ENCODE measurements around the gene GSC. TPM values are rescaled to one million over a fixed set of nuclear protein-coding genes. Genes with fewer than 3 reads are reported as not detected.

The GSC gene
- total and polyA plus RNA-seq, 10 of the 15 experiments (the other 5 are each of a cell fraction or from before 2014, with no cell fraction given): not detected

DNA sequence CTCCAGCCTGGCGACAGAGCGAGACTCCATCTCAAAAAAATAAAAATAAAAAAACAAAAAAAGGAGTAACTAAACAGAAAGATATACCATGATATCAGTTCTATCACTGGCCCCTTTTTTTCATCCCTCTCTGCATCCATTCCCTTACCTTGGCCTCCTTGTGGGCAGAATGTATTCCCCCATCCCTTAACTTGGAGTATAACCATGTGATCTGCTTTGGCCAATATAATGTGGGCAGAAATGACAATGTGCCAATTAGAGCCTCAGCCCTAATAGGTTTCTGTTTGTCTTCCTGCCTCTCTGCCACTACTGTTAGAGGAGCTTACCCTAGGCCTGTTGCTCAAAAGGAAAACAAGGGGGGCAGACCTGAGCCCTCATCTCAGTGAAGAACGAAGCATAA is 23.8 kb downstream of the GSC start:
- SMC1A ChIA-PET (ENCODE audit: uncharacterized antibody, unreplicated experiment): no interaction called here
- no peaks in the 10 kb centered on the region for H3K9me3 ChIP-seq (replicated peaks; ENCODE audit: control insufficient read depth, insufficient read depth, low read length)
- TF ChIP-seq POU2F2 (IDR thresholded peaks at IDR 0.05; ENCODE audit: borderline replicate concordance, low read depth, low read length): no peak
- no peak for TF ChIP-seq BCL11A (IDR thresholded peaks at IDR 0.05; ENCODE audit: low read depth, low read length)
- no peak for TF ChIP-seq SMC3 (IDR thresholded peaks at IDR 0.05; ENCODE audit: borderline replicate concordance, low read length)
- TF ChIP-seq BRCA1 (IDR thresholded peaks at IDR 0.05; ENCODE audit: low read depth, low read length): no peak
- no peak for TF ChIP-seq ATF7 (IDR thresholded peaks at IDR 0.05; ENCODE audit: low read depth)
- TF ChIP-seq, protein P1, sequence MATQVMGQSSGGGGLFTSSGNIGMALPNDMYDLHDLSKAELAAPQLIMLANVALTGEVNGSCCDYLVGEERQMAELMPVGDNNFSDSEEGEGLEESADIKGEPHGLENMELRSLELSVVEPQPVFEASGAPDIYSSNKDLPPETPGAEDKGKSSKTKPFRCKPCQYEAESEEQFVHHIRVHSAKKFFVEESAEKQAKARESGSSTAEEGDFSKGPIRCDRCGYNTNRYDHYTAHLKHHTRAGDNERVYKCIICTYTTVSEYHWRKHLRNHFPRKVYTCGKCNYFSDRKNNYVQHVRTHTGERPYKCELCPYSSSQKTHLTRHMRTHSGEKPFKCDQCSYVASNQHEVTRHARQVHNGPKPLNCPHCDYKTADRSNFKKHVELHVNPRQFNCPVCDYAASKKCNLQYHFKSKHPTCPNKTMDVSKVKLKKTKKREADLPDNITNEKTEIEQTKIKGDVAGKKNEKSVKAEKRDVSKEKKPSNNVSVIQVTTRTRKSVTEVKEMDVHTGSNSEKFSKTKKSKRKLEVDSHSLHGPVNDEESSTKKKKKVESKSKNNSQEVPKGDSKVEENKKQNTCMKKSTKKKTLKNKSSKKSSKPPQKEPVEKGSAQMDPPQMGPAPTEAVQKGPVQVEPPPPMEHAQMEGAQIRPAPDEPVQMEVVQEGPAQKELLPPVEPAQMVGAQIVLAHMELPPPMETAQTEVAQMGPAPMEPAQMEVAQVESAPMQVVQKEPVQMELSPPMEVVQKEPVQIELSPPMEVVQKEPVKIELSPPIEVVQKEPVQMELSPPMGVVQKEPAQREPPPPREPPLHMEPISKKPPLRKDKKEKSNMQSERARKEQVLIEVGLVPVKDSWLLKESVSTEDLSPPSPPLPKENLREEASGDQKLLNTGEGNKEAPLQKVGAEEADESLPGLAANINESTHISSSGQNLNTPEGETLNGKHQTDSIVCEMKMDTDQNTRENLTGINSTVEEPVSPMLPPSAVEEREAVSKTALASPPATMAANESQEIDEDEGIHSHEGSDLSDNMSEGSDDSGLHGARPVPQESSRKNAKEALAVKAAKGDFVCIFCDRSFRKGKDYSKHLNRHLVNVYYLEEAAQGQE (IDR thresholded peaks at IDR 0.05; ENCODE audit: low read depth, low read length): no peak
- no peak for TF ChIP-seq SREBF2 (IDR thresholded peaks at IDR 0.05; ENCODE audit: low read length)
- no peak for TF ChIP-seq CREB1 (IDR thresholded peaks at IDR 0.05; ENCODE audit: low read depth)
- no peak for TF ChIP-seq SMAD5 (IDR thresholded peaks at IDR 0.05; ENCODE audit: low read depth)
- no peak for TF ChIP-seq ETV6 (conservative IDR thresholded peaks at IDR 0.05 in 1 of 2, IDR thresholded peaks at IDR 0.05 in 1 of 2; ENCODE audit: borderline replicate concordance in 1 of 2, low read depth in 1 of 2)
- no peak for TF ChIP-seq YY1 (IDR thresholded peaks at IDR 0.05; ENCODE audit: low read depth, low read length)
- no peak overlapping the region for H3K9ac ChIP-seq (ENCODE audit: control insufficient read depth, insufficient read depth, low read length)
- intact Hi-C loops (cut with micrococcal nuclease; ENCODE audit: unreplicated experiment) (no loop called here), in situ Hi-C loops (cut with MboI) (no loop called here)
- FAIRE-seq (no peak), ATAC-seq (no peak), DNase-seq (ENCODE audit: low read depth, low spot score) (no peak)
- no peaks in the 10 kb centered on the region for H3K27me3 ChIP-seq (replicated peaks in 1 of 2; ENCODE audit: control insufficient read depth in 2 of 2, insufficient read depth in 2 of 2, low read length in 1 of 2)
- H3K4me2 ChIP-seq (ENCODE audit: control insufficient read depth, insufficient read depth): no peak overlapping the region
- no peaks in the 10 kb centered on the region for H3K79me2 ChIP-seq (ENCODE audit: control insufficient read depth, insufficient read depth, low read length)
- no TSS peak for BruUV-seq (replicated peaks)
- H3K36me3 ChIP-seq (ENCODE audit: control insufficient read depth in 2 of 2, insufficient read depth in 2 of 2, low read length in 1 of 2): no peaks in the 10 kb centered on the region
- H3K27ac ChIP-seq (ENCODE audit: control insufficient read depth, insufficient read depth): no peak overlapping the region
- H4K20me1 ChIP-seq (ENCODE audit: control insufficient read depth, insufficient read depth): no peaks in the 10 kb centered on the region
- no peaks in the 10 kb centered on the region for H3K4me1 ChIP-seq (ENCODE audit: control insufficient read depth, insufficient read depth, low read length)
- no peak overlapping the region for H2AFZ ChIP-seq (ENCODE audit: control insufficient read depth, low read depth, low read length)
- RAD21 ChIA-PET (ENCODE audit: unreplicated experiment): no interaction called here
- POLR2A ChIA-PET: no interaction called here
- 82% methylated on average over 3 of the region's 3 CpGs for WGBS (ENCODE audit: insufficient coverage, insufficient replicate concordance, low lambda C conversion rate, missing lambda C conversion rate)
- H3K4me3 ChIP-seq: no peak overlapping the region
- CTCF ChIA-PET: no interaction called here
